ENCODE data around the gene TRIM2.

GRCh38 chr4:153384160-153384559 lies 179.9 kb downstream of the TRIM2 start:
- TF ChIP-seq, protein P1, sequence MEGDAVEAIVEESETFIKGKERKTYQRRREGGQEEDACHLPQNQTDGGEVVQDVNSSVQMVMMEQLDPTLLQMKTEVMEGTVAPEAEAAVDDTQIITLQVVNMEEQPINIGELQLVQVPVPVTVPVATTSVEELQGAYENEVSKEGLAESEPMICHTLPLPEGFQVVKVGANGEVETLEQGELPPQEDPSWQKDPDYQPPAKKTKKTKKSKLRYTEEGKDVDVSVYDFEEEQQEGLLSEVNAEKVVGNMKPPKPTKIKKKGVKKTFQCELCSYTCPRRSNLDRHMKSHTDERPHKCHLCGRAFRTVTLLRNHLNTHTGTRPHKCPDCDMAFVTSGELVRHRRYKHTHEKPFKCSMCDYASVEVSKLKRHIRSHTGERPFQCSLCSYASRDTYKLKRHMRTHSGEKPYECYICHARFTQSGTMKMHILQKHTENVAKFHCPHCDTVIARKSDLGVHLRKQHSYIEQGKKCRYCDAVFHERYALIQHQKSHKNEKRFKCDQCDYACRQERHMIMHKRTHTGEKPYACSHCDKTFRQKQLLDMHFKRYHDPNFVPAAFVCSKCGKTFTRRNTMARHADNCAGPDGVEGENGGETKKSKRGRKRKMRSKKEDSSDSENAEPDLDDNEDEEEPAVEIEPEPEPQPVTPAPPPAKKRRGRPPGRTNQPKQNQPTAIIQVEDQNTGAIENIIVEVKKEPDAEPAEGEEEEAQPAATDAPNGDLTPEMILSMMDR (conservative IDR thresholded peaks at IDR 0.05; ENCODE audit: low read depth, low read length): no peak
- TF ChIP-seq EZH2 (IDR thresholded peaks at IDR 0.05; ENCODE audit: low read length, unreplicated experiment): no peak
- TF ChIP-seq EZH2phosphoT487 (IDR thresholded peaks at IDR 0.05; ENCODE audit: borderline replicate concordance, low read length): no peak

Measured in PC-3 (cell line).